Kidney (tissue), 14 donors: Measurements from ENCODE around the gene DNAJB13. TPM values are rescaled to one million over a fixed set of nuclear protein-coding genes. Genes with fewer than 3 reads are reported as not detected.

Experiments used
- DNase-seq, 5 donors: peaks; one replicate each; pipeline ENCODE4 v3.0.0-alpha.2; 2013 to 2020
- FAIRE-seq: peaks from 2 replicates; lab custom pipeline; 2012; peaks lifted over from hg19 to GRCh38; lab: Jason Lieb, UNC
- H3K27ac ChIP-seq, 2 donors: one replicate each; pipeline ENCODE4 v1.7.0; 2013; ENCODE audit warnings: low read depth in 2 of 2, low read length in 2 of 2, inconsistent platforms in 1 of 2
- H3K27me3 ChIP-seq: one replicate; pipeline ENCODE4 v1.7.1; 2013; ENCODE audit warnings: low read length, inconsistent platforms; ENCODE audit not compliant: control insufficient read depth, insufficient read depth
- H3K36me3 ChIP-seq, 3 donors: one replicate each; pipeline versions ENCODE4 v1.7.0 to v1.7.1; 2013; ENCODE audit warnings: low read length in 3 of 3, control low read depth in 1 of 3, inconsistent platforms in 1 of 3; ENCODE audit not compliant: insufficient read depth in 3 of 3, control insufficient read depth in 2 of 3
- H3K4me1 ChIP-seq, 3 donors: one replicate each; pipeline versions ENCODE4 v1.7.0 to v1.7.1; 2013; ENCODE audit warnings: low read length in 3 of 3, inconsistent platforms in 1 of 3, low read depth in 1 of 3; ENCODE audit not compliant: control insufficient read depth in 2 of 3, insufficient read depth in 2 of 3
- H3K4me3 ChIP-seq, 3 donors: one replicate each; pipeline versions ENCODE4 v1.7.0 to v1.8.1; 2013; ENCODE audit warnings: low read length in 3 of 3, control low read depth in 1 of 3, inconsistent platforms in 1 of 3
- H3K9ac ChIP-seq, 3 donors: one replicate each; pipeline versions ENCODE4 v1.7.0 to v1.7.1; 2013; ENCODE audit warnings: low read length in 3 of 3, control low read depth in 1 of 3, inconsistent platforms in 1 of 3
- H3K9me3 ChIP-seq, 3 donors: one replicate each; pipeline versions ENCODE4 v1.7.0 to v1.7.1; 2013; ENCODE audit warnings: low read length in 3 of 3, control low read depth in 1 of 3, inconsistent platforms in 1 of 3; ENCODE audit not compliant: control insufficient read depth in 2 of 3, insufficient read depth in 1 of 3
- CTCF ChIP-seq: IDR thresholded peaks from 3 replicates; pipeline ENCODE4 v1.5.1; 2012; ENCODE audit warnings: mild to moderate bottlenecking, moderate library complexity, borderline replicate concordance; ENCODE audit not compliant: insufficient read depth; ENCODE audit errors: extremely low read depth
- intact Hi-C: fragments of 100-400 bp; cut with DNase I; formaldehyde crosslinking; loops from one replicate; pipeline ENCODE4 v1.11.1; 2022
- polyA plus RNA-seq: library from polyadenylated mRNA; stranded (reverse); fragments of 350-450 nt; fragmentation: Illumina TruSeq; extraction: RNeasy Lipid Tissue Mini Kit (QIAGEN cat#74804); gene quantifications from one replicate; pipeline ENCODE4 v1.2.3, GENCODE V29; 2014; ENCODE audit warnings: low read depth, low replicate concordance; ENCODE audit not compliant: insufficient read depth
- total RNA-seq: library from RNA; stranded (reverse); fragmentation: NEBNext Ultra II Directional; extraction: Animal tissue kit (Norgen Biotek cat#: 25700); gene quantifications from one replicate; pipeline ENCODE4 v1.2.1, GENCODE V29; 2021
- donor health status: control.
- donor health status: control.
- donor health status: control.
- donor health status: control.
- donor health status: control.
- donor health status: DM: yes; HTN: yes; CAD: no.
- donor health status: Normal renal cell carcinoma (clear cell type).

DNAJB13 gene
- total and polyA plus RNA-seq, 2 donors from 2014 or later: 1.5 to 4.3 TPM

GRCh38 chr11:73969991-73970800, 19.4 kb downstream of the DNAJB13 start:
- H3K9ac ChIP-seq: no peak overlapping the region
- no peaks in the 10 kb centered on the region for H3K9me3 ChIP-seq
- no peaks in the 10 kb centered on the region for H3K27me3 ChIP-seq
- FAIRE-seq (no peak), DNase-seq (peak in 2 of 5 donors; percentile 33 to 53)
- H3K27ac ChIP-seq: no peak overlapping the region
- no peak overlapping the region for H3K4me3 ChIP-seq
- no peaks in the 10 kb centered on the region for H3K4me1 ChIP-seq
- no peak for TF ChIP-seq CTCF
- no peaks in the 10 kb centered on the region for H3K36me3 ChIP-seq
- intact Hi-C loops: no loop called here

- intact Hi-C loops: no loop called here
- Histone ChIP-seq H3K27ac (no peak overlapping the region), H3K9me3 (no peaks in the 10 kb centered on the region), H3K27me3 (no peaks in the 10 kb centered on the region), H3K36me3 (no peaks in the 10 kb centered on the region), H3K9ac (no peak overlapping the region), H3K4me3 (no peak overlapping the region), H3K4me1 (no peaks in the 10 kb centered on the region)
- FAIRE-seq (no peak), DNase-seq (peak in 2 of 5 donors; percentile 26 to 34)
- TF ChIP-seq CTCF: no peak
Measured at GRCh38 chr11:73971175-73971719, 20.4 kb downstream of the DNAJB13 start.

GRCh38 chr11:73972187-73972586, 21.4 kb downstream of the DNAJB13 start:
- peaks cover 0 to 4% (median 0%) of the 10 kb centered on the region in 3 donors for H3K36me3 ChIP-seq
- H3K9me3 ChIP-seq: no peaks in the 10 kb centered on the region
- H3K27me3 ChIP-seq: no peaks in the 10 kb centered on the region
- no peak overlapping the region for H3K27ac ChIP-seq
- DNase-seq (peak in 1 of 5 donors; percentile 2), FAIRE-seq (no peak)
- intact Hi-C loops: no loop called here
- no peaks in the 10 kb centered on the region for H3K4me1 ChIP-seq
- H3K4me3 ChIP-seq: no peak overlapping the region
- H3K9ac ChIP-seq: no peak overlapping the region
- TF ChIP-seq CTCF: no peak
